ENCODE results near the gene SIX3. TPM values are rescaled to one million over a fixed set of nuclear protein-coding genes. Genes with fewer than 3 reads are reported as not detected.

Gene SIX3
- total RNA-seq, 1 donor from 2014 or later = not detected

DNA sequence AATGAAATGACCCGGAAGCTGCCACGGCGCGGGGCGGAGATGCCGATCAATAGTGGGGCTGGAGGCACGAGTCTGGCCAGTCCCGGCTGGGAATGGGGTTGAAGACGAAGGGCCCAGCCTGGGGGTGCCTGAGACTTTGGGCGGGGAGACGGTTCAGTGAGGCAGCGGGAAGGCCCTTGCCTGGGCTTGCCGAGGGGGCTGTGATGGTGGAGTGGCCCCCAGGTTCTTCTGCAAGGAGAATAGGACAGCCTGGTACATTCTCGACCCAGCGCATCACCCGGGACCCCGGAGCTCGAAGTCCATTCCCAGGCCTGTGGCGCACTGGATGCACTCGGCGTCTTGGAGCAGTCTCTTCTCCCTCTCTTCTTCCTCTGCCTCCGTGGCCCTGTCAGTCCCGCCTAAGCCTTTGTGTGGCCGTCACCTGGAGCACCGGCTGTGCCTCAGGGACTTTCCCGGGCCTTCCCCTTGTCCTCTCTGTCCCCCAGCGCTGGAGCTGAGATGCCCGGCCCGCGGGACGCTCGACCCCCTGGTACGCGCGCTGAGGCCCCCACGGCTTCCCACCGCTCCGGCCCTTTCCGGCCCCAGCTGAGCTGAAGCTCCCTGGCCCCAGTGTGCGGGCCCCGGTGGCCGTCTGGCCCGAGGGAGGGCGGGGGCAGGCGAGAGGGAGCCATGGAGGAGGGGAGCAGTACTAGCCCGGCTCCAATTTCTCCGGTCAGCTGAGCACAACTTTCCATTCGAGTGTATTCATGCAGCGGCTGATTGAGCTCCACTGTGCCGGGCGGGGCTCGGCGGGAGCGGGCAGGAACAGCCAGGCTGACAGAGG lies 8.0 kb downstream of the SIX3 start:
- H3K4me3 ChIP-seq (ENCODE audit: low read depth, low read length) = peak overlapping the region; percentile 37
- no peak for DNase-seq (ENCODE audit: low read depth)
- TF ChIP-seq, protein P1, sequence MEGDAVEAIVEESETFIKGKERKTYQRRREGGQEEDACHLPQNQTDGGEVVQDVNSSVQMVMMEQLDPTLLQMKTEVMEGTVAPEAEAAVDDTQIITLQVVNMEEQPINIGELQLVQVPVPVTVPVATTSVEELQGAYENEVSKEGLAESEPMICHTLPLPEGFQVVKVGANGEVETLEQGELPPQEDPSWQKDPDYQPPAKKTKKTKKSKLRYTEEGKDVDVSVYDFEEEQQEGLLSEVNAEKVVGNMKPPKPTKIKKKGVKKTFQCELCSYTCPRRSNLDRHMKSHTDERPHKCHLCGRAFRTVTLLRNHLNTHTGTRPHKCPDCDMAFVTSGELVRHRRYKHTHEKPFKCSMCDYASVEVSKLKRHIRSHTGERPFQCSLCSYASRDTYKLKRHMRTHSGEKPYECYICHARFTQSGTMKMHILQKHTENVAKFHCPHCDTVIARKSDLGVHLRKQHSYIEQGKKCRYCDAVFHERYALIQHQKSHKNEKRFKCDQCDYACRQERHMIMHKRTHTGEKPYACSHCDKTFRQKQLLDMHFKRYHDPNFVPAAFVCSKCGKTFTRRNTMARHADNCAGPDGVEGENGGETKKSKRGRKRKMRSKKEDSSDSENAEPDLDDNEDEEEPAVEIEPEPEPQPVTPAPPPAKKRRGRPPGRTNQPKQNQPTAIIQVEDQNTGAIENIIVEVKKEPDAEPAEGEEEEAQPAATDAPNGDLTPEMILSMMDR (conservative IDR thresholded peaks at IDR 0.05; ENCODE audit: low read depth, low read length) = no peak

DNA sequence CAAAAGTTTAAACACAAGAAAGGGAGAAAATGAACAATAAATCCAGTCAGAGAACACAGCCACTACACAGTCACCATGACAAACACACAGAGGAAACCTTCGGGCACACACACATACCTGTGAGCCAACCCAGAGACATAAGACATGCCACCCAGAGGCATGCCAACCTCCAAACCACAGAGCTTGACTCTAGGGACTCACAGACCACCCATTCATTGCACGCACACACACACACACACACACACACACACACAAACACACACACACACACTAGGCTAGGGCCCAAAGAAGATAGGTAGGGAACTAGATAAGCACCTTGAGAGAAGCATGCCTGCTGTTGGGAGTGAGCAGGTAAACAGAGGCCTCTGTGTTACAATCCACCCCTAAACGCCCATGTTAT lies 9.1 kb downstream of the SIX3 start:
- TF ChIP-seq, protein P1 (conservative IDR thresholded peaks at IDR 0.05; ENCODE audit: low read depth, low read length) = no peak
- H3K4me3 ChIP-seq (ENCODE audit: low read depth, low read length) = no peak overlapping the region
- DNase-seq (ENCODE audit: low read depth) = no peak

DNA sequence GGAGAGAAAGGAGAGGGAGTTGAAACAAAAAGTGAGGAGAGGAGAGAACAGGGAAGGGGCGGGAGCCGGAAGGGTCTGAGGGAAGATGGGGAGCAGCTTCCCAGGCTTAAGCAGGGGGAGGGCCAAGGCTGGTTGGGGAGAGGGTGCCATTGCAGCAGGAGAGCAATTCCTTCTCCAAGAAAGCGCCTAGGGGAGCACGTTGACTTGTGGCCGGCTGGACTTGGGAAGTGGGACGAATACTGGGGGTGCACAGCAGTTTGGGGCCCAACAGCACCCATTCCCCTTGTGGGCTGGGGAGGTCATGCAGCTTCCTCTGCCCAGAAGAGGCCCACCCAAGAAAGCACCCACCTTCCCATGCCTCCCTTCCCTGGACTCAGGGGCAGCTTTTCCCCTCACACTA lies 9.6 kb downstream of the SIX3 start:
- H3K4me3 ChIP-seq (ENCODE audit: low read depth, low read length) = no peak overlapping the region
- TF ChIP-seq, protein P1 (conservative IDR thresholded peaks at IDR 0.05; ENCODE audit: low read depth, low read length) = no peak
- DNase-seq (ENCODE audit: low read depth) = no peak

DNA sequence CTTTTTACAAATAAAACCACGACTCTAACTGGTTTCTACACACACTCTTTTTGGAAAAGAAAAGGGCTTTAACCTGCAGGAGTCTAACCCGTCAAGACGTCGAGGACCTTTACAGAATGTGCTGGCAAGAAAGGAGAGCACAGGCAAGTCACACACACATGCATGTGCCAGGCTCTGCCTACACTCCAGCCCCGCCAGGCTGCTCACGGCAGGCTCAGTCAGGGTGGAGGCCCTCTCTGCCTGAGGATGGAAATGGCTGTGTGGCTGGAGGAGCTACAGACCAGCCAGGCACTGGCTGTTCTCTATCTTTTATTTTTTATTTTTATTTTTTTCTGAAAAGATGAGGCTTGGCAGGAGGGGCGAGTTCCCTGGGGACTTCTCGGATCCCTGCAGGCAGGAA lies 10.2 kb downstream of the SIX3 start:
- H3K4me3 ChIP-seq (ENCODE audit: low read depth, low read length) = peak overlapping the region; percentile 45
- no peak for DNase-seq (ENCODE audit: low read depth)
- TF ChIP-seq, protein P1 (conservative IDR thresholded peaks at IDR 0.05; ENCODE audit: low read depth, low read length) = no peak

DNA sequence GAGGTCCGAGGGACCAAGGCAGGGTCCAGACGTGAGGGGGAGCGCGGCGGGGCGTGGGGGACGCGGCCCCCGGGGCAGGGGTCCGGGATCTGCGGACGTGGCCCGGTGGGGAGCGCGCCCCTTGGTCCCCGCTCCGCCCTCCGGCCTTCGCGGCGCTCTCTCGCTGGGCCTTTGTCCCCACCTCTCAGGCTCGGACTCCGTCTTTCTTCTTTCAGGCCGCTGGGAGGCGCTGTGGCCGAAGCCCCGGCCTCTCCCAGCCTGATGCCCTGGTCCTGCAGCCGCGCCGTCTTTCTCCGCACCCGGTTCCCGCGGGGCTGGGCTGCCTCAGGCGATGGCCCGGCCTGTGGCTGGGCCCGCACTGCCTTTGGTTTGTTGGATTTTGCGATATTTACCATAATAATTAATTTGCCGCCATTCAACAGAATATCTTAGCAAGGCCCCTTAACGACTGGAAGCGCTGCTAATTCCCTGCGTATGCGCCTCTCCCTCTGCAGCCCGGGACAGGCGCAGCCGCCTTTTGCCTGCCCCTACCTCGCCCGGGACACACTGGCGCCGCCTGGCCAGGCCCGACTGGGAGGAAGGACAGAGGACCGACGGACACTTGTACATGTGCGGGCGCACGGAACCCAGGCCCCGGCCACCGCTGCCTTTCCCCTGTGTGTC lies 10.8 kb downstream of the SIX3 start:
- TF ChIP-seq, protein P1 (conservative IDR thresholded peaks at IDR 0.05; ENCODE audit: low read depth, low read length) = peak; percentile 66
- no peak for DNase-seq (ENCODE audit: low read depth)
- H3K4me3 ChIP-seq (ENCODE audit: low read depth, low read length) = peak overlapping the region; percentile 45

DNA sequence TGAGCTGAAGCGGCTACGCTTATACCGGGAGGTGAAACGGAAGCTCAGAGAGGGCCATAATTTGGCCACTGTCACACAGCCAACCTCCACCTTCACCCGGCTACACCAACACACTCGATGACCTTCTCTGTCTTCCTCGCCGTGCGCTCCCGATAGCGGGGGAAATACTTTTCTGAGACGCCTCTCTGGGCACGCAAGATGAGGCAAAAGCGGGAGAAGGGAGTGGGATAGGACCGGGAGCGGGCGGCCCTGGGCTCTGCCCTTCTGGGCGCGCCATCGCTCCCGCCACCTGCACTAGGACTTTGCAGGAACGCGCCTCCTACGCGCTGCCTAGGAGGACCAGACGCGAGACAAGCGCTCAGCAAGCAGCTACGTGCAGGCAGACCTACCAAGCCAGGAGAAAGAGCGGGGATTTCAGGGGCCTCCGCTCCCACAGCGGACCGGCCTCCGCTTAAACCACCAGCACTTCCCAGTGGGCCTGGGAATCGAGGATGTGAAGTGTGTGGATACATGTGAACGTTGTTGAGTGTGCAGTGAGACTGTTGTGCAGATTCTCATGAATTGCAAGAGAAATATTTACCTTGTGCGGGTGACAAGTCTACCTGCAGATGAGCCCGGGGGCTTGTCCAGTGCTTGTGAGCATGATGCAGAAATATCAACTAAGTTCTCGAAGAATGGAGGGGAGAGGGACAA lies 11.4 kb downstream of the SIX3 start:
- TF ChIP-seq, protein P1 (conservative IDR thresholded peaks at IDR 0.05; ENCODE audit: low read depth, low read length) = no peak
- H3K4me3 ChIP-seq (ENCODE audit: low read depth, low read length) = peak overlapping the region; percentile 45
- DNase-seq (ENCODE audit: low read depth) = no peak

Data from epithelial cell of proximal tubule (primary cell).